GM19193 (cell line): ENCODE results near the gene ATXN1.

Source experiments
- POLR2A ChIP-seq: IDR thresholded peaks from 4 replicates; pipeline ENCODE4 v1.6.1; 2011; ENCODE audit not compliant: insufficient read depth, insufficient read length; ENCODE audit errors: extremely low read depth

ATXN1 gene

DNA sequence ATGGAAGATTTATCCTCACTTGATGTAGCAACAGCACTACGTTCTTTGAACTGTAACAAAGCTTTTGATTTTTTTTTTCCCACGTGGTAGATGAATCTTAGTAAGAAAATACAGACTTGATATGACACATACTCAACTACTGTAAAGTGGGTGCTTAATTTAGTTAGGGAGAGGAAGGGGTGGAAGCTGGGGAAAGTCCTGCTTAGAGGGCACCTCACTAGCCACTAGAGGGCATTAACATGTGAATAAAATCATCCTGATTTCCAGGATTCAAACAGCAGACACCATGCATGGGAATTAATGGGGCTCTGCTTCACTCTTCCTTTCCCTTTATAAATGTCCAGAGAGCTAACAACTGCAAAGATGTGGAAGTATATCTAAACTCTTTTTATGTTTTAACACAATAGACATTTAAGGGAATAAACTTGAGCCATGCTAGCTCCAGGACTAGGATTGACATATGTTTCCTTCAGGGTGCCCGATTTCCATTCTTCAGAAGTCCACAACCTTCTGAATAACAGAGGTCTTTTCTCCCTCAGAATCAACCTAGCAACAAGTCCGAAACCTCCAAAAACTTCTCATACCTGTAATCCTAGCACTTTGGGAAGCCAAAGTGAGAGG is 250.1 kb downstream of the ATXN1 start:
- no peak for TF ChIP-seq POLR2A

DNA sequence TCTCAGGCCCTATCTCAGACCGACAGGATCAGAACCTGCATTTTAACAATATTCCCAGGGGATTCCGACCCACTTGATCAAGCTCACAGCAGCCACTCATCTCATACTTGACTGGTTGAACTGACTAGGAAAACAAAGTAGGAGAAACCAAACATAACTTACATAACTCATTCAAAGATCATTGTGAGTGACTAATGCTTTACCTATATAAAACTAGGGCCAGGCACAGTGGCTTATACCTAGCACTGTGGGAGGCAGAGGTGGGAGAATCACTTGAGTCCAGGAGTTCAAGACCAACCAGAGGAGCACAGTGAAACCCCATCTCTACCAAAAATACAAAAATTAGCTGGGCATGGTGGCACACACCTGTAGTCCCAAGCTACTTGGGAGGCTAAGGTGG is 251.0 kb downstream of the ATXN1 start:
- no peak for TF ChIP-seq POLR2A

DNA sequence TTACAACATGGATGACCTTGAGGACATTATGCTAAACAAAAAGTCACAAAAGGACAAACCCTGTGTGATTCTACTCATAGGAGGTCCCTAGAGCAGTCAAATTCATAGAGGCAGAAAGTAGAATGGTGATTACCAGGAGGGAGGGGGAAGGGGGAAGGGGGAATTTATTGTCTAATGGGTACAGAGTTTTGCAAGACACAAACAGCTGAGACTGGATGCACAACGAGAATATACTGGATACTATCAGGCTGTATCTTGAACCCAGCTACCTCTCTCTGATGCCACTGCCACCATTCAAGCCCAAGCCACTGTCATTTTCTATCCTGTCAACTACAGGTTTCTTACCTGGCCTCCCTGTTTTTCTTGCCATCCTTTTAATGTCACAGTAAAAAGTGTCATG is 252.3 kb downstream of the ATXN1 start:
- TF ChIP-seq POLR2A, result no peak

DNA sequence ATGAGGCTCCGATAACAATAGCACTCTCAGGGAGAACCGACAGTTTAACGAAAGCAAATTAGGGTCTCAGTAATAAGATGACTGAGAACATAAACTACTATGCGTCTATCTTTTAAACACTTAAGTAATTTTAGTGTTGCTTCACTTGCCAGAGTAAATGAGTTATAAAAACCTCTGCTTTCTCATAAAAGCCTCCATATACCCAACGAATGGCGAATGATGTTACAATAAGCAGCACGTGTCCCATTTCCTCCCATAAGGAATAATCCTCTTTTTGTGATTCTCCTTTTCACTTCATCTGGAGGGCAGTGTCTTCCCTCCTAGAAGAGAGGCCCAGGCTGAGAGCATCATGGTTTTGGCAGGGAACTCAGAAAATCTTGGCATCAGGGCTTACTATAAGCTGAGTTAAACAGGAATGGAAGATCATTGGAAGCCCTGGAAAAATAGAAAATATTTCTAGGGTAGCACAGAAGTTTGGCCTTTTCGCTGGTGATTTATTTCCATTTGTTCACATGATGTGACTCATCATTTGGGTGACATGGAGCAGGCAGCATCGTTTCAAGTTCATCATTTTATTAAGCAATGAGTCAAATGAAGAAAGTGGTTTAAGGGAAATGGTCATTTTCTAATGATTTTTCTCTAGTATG is 255.4 kb downstream of the ATXN1 start:
- no peak for TF ChIP-seq POLR2A

DNA sequence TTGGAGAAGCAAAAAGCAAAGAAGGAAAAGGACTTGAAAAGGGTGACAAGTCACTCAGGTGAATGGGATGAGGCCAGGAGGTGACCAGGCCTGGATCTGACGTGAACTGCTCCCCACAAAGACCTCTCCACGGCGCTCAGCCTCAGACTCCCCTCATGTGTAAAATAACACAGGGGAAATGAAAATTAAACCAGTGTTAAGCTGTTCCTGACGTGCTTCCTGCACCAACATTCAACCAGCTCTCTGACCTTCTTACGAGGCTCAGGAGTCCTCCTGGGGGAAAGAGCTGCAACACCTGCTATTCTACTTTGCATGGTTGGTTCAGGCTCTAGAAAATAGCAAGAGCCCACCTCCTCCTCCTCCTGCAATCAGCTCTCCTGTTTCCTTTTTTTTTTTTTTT is 256.7 kb downstream of the ATXN1 start:
- peak; percentile 25 for TF ChIP-seq POLR2A

DNA sequence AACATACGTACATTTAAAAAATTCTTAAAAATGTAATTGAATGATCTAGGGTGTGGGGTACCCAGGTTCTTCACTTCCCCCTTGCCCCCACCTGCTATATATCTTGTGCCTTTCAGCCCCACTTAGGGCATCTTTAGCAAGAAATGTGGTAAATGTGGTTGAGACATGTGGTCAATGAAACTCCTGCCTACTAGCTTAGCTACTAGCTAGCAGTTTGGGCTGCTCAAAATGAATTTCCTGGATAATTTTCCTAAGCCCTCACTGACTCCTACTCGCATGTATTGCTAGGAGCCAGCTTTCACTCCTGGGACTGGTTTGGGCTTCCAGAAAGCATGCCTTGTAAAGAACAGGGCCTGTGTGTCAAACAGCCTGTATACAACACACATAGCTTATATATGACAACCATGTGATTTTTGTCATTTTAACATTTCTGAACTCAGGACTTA is 257.3 kb downstream of the ATXN1 start:
- TF ChIP-seq POLR2A, result no peak

DNA sequence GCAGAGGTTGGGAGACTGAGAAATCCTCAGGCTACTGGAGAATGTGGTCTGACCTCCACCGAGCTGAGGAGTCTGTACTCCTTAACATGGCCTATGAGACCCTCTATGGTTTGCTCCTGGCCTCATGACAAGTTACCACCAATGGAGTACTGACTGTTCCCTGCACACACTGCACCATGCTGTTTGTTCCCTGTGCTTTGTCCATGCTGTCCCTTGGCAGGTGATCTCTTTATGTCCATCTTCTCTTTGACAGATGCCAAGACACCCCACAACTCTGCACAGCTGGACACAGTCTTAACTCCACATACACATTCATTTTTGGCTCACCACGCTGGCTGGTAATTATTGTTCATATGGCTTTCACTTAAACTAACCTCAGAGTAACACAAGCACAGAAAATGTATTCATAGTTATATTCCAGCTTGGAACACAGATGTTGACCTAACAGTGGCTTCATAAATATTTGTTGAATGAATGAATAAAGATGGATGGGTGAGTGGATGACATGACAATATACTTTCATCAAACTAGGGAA is 258.0 kb downstream of the ATXN1 start:
- no peak for TF ChIP-seq POLR2A

DNA sequence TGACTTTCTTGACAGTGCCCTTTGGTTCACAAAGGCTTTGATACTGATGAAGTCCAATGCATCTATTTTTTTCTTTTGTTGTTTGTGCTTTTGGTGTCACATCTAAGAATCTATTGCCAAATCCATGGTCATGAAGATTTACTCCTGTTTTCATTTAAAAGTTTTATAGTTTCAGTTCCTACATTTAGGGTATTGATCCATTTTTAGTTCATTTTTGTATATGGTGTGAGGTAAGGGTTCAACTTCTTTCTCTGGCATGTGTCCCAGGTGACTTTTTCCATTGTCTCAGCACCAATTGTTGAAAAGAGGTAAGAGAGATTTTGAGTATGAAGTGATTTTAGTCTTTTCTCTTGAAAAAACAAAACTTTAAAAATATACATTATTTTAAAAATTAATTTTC is 262.3 kb downstream of the ATXN1 start:
- no peak for TF ChIP-seq POLR2A

DNA sequence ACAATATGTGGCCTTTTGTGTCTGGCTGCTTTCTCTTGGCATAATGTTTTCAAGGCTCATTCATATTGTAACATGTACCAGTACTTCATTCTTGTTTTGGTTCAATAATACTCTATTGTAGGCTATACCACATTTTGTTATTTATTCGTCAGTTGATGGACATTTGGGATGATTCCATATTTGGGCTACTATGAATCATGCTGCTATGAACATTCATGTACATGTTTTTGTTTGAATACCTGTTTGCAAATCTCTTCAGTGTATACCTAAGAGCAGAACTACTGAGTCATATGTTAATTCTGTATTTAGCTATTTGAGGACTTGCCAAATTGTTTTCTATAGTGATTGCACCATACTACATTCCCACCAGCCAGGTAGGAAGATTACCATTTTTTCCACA is 263.0 kb downstream of the ATXN1 start:
- TF ChIP-seq POLR2A, result no peak

DNA sequence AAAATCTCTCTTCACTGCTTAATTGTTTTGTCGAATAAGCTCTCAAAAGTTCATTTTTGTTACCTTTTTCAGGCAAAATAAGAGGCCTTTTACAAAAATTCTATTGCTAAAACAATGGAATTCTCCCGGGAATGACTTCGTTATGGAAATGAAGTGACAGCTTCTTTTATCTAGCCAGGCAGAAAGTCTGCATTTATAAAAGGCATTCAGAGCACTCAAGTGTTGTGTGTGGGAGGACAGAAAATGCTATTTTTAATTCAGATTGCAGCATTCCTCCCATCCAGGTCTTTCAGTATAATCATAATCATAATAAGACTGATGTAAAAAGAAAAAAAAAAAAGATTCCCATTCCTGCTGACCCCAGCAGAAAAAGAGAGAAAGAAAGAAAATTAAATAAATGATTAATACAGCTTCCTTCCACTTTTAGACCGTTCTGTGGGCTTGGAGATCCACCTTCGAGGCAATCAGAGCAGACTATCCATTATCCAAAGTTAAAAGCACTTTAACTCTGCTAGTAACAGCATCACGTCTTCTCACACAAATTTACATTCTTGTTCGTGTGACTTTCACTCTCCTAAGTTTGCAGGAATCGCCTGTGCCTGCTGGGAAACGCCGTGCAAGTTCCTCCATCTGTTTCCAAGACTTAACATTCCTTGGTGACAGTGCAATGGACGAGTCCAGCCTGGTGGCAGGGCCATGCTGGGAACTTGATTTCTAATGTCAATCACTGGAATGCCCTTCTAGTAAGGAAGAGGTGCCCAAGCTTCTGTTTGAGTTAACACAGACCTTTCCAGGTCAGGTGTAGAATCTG is 264.1 kb downstream of the ATXN1 start:
- TF ChIP-seq POLR2A, result no peak

DNA sequence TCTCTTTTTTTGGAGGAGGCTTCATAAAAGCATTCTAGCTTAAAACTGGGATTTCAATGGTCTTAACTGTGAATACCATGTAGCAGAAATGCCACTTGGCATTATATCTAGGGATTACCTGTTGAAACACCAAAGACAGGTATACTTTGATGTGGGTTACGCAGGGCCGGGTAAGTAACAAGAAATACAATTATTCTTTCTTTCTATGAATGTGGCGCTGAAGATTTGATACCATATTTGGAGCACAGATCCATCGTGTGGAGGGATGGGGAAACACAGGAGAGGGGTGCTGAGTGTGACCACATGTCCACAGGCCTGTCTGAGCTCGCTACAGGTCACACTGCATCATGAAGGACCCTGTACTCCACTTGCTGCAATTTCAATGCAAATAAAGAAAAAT is 265.1 kb downstream of the ATXN1 start:
- no peak for TF ChIP-seq POLR2A

DNA sequence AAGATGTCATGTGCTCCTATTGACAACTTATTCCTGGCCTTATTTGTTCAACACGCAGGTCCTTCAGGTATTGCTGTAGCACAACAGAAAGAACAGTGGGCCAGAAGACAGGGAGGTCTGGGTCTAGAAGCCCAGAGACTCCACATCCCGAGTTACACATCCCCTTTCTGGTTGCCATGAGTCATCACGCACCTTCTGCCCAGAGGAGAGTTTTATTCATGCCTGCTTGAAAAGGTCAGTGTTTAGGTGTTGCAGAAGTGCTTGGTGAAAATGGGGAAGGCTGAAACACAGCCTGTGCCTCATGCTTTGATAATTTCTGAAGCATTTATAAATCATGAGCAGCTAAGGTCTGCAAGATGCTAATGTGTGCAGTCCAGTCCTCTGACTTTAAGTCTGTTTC is 266.5 kb downstream of the ATXN1 start:
- TF ChIP-seq POLR2A, result peak; percentile 14

DNA sequence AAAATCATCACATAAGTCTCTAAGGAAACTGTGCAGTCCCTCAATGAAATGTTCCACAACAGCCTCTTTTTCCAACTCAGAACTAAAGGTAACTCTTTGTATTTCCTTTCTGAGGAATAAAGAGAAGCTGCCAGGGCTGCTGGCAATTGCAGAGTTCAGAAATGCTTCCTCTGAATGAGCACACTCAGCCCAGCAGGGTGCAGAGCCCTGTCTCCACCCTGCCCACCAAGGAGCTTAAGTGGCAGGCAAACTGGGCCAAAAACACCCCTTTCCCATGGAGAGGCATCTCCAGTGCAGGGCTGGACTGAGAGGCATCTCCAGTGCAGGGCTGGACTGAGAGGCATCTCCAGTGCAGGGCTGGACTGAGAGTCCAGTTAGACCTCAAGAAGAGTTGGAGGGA is 267.5 kb downstream of the ATXN1 start:
- no peak for TF ChIP-seq POLR2A

DNA sequence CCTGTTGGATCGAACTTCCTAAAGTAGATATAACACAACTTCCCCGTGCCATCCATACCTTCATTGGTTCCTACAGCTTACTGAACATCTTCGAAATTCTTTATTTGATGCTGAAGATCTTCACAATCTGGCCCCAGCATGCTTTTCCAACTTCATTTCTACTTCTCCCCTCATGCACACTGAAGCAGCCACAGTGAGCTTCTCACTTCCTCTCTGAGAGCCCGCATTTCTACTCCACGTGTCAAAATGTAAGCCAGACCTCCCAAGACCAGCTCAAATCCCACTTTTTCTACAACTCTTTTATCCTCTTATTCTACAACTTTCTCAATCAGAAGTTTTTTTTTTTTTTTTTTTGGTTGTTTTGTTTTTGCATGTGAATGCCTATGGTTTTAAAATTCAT is 268.1 kb downstream of the ATXN1 start:
- TF ChIP-seq POLR2A, result no peak

DNA sequence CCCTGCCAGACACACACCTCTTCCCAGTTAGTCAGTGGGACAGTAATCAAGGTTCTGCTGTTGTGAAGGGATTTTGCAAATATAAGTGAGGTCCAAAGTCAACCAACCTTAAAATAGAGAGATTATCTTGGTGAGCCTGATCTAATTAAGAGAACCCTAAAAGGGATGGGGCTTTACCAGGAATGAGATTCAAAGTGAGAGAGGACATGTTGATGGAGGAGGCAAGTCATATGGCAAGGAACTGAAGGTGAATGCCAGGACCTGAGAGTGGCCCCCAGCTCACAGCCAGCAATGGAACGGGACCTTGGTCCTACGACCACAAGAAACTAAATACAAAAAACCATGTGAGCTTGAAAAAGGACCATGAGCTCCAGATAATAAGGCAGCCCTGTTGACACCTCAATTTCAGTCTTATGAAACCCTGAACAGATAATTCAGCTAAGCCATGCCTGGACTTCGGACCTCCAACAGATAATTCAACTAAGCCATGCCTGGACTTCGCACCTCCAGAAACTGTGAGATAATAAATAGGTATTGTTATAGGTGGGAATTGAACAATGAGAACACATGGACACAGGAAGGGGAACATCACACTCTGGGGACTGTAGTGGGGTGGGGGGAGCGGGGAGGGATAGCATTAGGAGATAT is 269.5 kb downstream of the ATXN1 start:
- TF ChIP-seq POLR2A, result no peak
